Lower lobe of right lung (tissue), 2 donors: ENCODE data around the gene PRELID3B. TPM values are rescaled to one million over a fixed set of nuclear protein-coding genes. Genes with fewer than 3 reads are reported as not detected.

Experiments used
- ATAC-seq, 2 donors: fragments of 200-7000 bp; cut with Tn5 transposase; one replicate each; pipeline ENCODE4 v1.9.1; 2020 to 2022; ENCODE audit warnings: mild to moderate bottlenecking in 2 of 2, moderate library complexity in 2 of 2
- DNase-seq: peaks from one replicate; pipeline ENCODE4 v3.0.0-alpha.2; 2020
- H3K27ac ChIP-seq: fragments of 200-600 bp; one replicate; pipeline ENCODE4 v1.8.0; 2022
- H3K27me3 ChIP-seq: fragments of 200-600 bp; one replicate; pipeline ENCODE4 v1.8.0; 2022; ENCODE audit warnings: low read depth
- H3K36me3 ChIP-seq: fragments of 200-600 bp; one replicate; pipeline ENCODE4 v1.8.0; 2022; ENCODE audit warnings: mild to moderate bottlenecking
- H3K4me1 ChIP-seq: fragments of 200-600 bp; one replicate; pipeline ENCODE4 v1.8.0; 2022
- H3K4me3 ChIP-seq: fragments of 200-600 bp; one replicate; pipeline ENCODE4 v1.8.0; 2022; ENCODE audit warnings: mild to moderate bottlenecking
- H3K9me3 ChIP-seq: fragments of 200-600 bp; one replicate; pipeline ENCODE4 v1.8.0; 2022
- CTCF ChIP-seq: fragments of 200-600 bp; IDR thresholded peaks from one replicate; pipeline ENCODE4 v1.8.0; 2022; ENCODE audit warnings: antibody characterized with exemption, mild to moderate bottlenecking
- intact Hi-C: fragments of 100-400 bp; cut with DNase I; formaldehyde crosslinking; loops from one replicate; pipeline ENCODE4 v1.11.0; 2022
- total RNA-seq: library from RNA; stranded (reverse); fragmentation: NEBNext Ultra II Directional; extraction: Animal tissue kit (Norgen Biotek cat#: 25700); gene quantifications from one replicate; pipeline ENCODE4 v1.2.1, GENCODE V29; 2021
- donor health status: DM: no; HTN: yes; CAD: no; lungs with severe emphysema.

The PRELID3B gene
- total RNA-seq, 1 donor from 2014 or later: 43.0 TPM

- ATAC-seq: no peak
- no peaks in the 10 kb centered on the region for H3K4me1 ChIP-seq
- intact Hi-C loops: no loop called here
- TF ChIP-seq CTCF: no peak
- no peak for DNase-seq
- H3K27me3 ChIP-seq: no peaks in the 10 kb centered on the region
- H3K27ac ChIP-seq: no peak overlapping the region
- no peaks in the 10 kb centered on the region for H3K9me3 ChIP-seq
- H3K4me3 ChIP-seq: no peak overlapping the region
- H3K36me3 ChIP-seq: peaks cover 100% of the 10 kb centered on the region
Measured at GRCh38 chr20:58991715-58992114, 50.9 kb downstream of the PRELID3B start.

GRCh38 chr20:58990651-58991445, 51.7 kb downstream of the PRELID3B start:
- no peaks in the 10 kb centered on the region for H3K27me3 ChIP-seq
- H3K36me3 ChIP-seq: peaks cover 100% of the 10 kb centered on the region

GRCh38 chr20:58989196-58989595, 53.4 kb downstream of the PRELID3B start:
- Histone ChIP-seq H3K36me3 (peaks cover 85% of the 10 kb centered on the region), H3K9me3 (no peaks in the 10 kb centered on the region), H3K4me3 (no peak overlapping the region), H3K27ac (no peak overlapping the region), H3K4me1 (peaks cover 8% of the 10 kb centered on the region), H3K27me3 (no peaks in the 10 kb centered on the region)
- intact Hi-C loops: no loop called here
- ATAC-seq: no peak
- no peak for DNase-seq
- TF ChIP-seq CTCF: no peak

More at GRCh38 chr20:58990651-58991445, 51.7 kb downstream of the PRELID3B start:
- no peak overlapping the region for H3K27ac ChIP-seq
- H3K9me3 ChIP-seq: no peaks in the 10 kb centered on the region
- DNase-seq: no peak
- no peak overlapping the region for H3K4me3 ChIP-seq
- intact Hi-C loops: no loop called here
- ATAC-seq: no peak
- H3K4me1 ChIP-seq: peaks cover under 1% of the 10 kb centered on the region
- no peak for TF ChIP-seq CTCF

- Histone ChIP-seq H3K4me3 (no peak overlapping the region), H3K9me3 (no peaks in the 10 kb centered on the region), H3K4me1 (peaks cover 14% of the 10 kb centered on the region), H3K27me3 (no peaks in the 10 kb centered on the region), H3K27ac (no peak overlapping the region), H3K36me3 (peaks cover 78% of the 10 kb centered on the region)
- ATAC-seq: no peak
- no peak for DNase-seq
- TF ChIP-seq CTCF: no peak
- intact Hi-C loops: no loop called here
Measured at GRCh38 chr20:58988565-58988882, 54.1 kb downstream of the PRELID3B start.

GRCh38 chr20:58987790-58988564, 54.6 kb downstream of the PRELID3B start:
- peaks cover 73% of the 10 kb centered on the region for H3K36me3 ChIP-seq
- DNase-seq (no peak), ATAC-seq (no peak)
- H3K9me3 ChIP-seq: no peaks in the 10 kb centered on the region
- H3K4me3 ChIP-seq: no peak overlapping the region
- TF ChIP-seq CTCF: no peak
- intact Hi-C loops: no loop called here
- peaks cover 19% of the 10 kb centered on the region for H3K4me1 ChIP-seq
- H3K27me3 ChIP-seq: no peaks in the 10 kb centered on the region
- H3K27ac ChIP-seq: no peak overlapping the region
